HG03095 (cell line): ENCODE data around the gene RABGGTA.
"Not testable (repeated sequence)": the region's sequence is repeated elsewhere in the genome, so short reads cannot be mapped to it uniquely, and the experiment has no call there.

Experiments
- ATAC-seq: cut with Tn5 transposase; IDR thresholded peaks from one replicate; pipeline ENCODE4 v1.9.1; 2021; ENCODE audit warnings: moderate library complexity; ENCODE audit not compliant: unreplicated experiment

Gene RABGGTA

GRCh38 chr14:24222987-24223386 is 48.4 kb downstream of the RABGGTA start:
- ATAC-seq = not testable (repeated sequence)

GRCh38 chr14:24219521-24219920 is 51.9 kb downstream of the RABGGTA start:
- ATAC-seq = no peak

GRCh38 chr14:24219080-24219479 is 52.3 kb downstream of the RABGGTA start:
- ATAC-seq = no peak

GRCh38 chr14:24216876-24217275 is 54.5 kb downstream of the RABGGTA start:
- ATAC-seq = not testable (repeated sequence)

- ATAC-seq = no peak
Measured at GRCh38 chr14:24216345-24216699, 55.1 kb downstream of the RABGGTA start.
